ENCODE results near the gene LCT. TPM values are rescaled to one million over a fixed set of nuclear protein-coding genes. Genes with fewer than 3 reads are reported as not detected.
A peak's percentile ranks its signal among the peaks of the same experiment; 100 is the strongest.

Gene LCT
- total RNA-seq, 1 experiment from 2014 or later: 0.82 TPM

DNA sequence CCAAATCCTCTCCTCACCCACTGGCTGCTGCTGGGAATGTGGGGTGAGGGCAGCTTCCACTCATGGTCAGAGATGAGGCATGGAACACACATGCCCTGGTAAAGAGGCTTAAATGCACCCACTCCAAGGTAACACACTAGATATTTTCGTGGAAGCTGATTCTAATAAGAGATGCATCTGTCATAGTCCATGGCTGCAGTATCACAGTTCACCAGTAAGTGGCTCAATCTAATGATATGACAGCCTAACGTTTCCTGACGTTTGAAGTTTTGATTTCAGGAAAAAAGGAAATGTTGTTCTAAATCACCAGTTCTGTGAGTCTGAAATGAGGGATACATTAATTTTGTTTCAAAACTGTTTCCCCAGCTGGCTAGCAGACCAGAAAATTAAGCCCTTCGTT lies 38.2 kb downstream of the LCT start:
- peaks cover 17% of the 10 kb centered on the region for H3K9me3 ChIP-seq
- no peak overlapping the region for H3K27ac Mint-ChIP-seq (ENCODE audit: unreplicated experiment)
- DNase-seq: no peak
- no peaks in the 10 kb centered on the region for H3K36me3 ChIP-seq (ENCODE audit: control insufficient read depth, insufficient read depth, low read length)
- H3K4me1 ChIP-seq: peaks cover 4% of the 10 kb centered on the region
- no peaks in the 10 kb centered on the region for H3K27me3 Mint-ChIP-seq (ENCODE audit: insufficient read depth, unreplicated experiment)
- H3K36me3 Mint-ChIP-seq (ENCODE audit: insufficient read depth, unreplicated experiment): no peaks in the 10 kb centered on the region
- H3K4me3 ChIP-seq (ENCODE audit: low read depth, low read length): no peak overlapping the region
- no TSS peak for BruUV-seq (replicated peaks)
- no peaks in the 10 kb centered on the region for H3K4me1 Mint-ChIP-seq (ENCODE audit: low read depth, unreplicated experiment)
- H3K27me3 ChIP-seq (replicated peaks; ENCODE audit: control insufficient read depth, insufficient read depth, low read length): no peaks in the 10 kb centered on the region
- ChIA-PET POLR2A (no interaction called here), CTCF (interaction anchor here (1.4 to 2.2 kb wide), 2 partner anchors 8 to 810 kb away, joined by 4 to 14 read pairs; no protein-coding TSS in a partner anchor)
- TF ChIP-seq, protein P1, sequence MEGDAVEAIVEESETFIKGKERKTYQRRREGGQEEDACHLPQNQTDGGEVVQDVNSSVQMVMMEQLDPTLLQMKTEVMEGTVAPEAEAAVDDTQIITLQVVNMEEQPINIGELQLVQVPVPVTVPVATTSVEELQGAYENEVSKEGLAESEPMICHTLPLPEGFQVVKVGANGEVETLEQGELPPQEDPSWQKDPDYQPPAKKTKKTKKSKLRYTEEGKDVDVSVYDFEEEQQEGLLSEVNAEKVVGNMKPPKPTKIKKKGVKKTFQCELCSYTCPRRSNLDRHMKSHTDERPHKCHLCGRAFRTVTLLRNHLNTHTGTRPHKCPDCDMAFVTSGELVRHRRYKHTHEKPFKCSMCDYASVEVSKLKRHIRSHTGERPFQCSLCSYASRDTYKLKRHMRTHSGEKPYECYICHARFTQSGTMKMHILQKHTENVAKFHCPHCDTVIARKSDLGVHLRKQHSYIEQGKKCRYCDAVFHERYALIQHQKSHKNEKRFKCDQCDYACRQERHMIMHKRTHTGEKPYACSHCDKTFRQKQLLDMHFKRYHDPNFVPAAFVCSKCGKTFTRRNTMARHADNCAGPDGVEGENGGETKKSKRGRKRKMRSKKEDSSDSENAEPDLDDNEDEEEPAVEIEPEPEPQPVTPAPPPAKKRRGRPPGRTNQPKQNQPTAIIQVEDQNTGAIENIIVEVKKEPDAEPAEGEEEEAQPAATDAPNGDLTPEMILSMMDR (IDR thresholded peaks at IDR 0.05; ENCODE audit: insufficient read depth in 1 of 2, low read depth in 1 of 2, low read length in 1 of 2, severe bottlenecking in 1 of 2, unreplicated experiment in 1 of 2): peak in 1 of 2 experiments; percentile 16
- intact Hi-C loops (cut with micrococcal nuclease; ENCODE audit: unreplicated experiment): loop anchor here (10.0 kb wide), 1 partner anchor 586 kb away; no protein-coding TSS in a partner anchor
- H3K4me3 Mint-ChIP-seq (ENCODE audit: unreplicated experiment): no peak overlapping the region
- no peaks in the 10 kb centered on the region for H3K9me3 Mint-ChIP-seq (ENCODE audit: unreplicated experiment)

DNA sequence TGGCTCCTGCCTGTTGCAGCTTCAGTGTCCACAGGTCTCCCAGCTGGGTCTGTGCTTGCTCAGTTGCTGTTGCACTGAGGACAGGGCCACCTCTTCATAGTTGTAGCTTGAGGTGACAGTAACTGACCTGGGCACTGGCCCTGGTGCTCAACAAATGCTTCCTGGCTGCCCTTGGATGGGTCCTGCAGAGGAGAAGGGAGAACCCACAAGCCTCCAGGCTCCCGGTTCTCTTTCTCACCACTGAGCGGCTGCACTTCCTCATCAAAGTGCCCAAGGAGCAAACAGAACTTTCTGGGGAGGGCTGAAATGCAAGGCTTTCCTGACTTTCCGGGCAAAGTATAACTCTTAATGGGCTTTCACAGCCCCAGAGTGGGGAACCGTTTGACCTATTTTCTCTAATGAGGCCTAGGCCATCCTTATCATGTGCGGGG lies 38.7 kb downstream of the LCT start:
- no peaks in the 10 kb centered on the region for H3K27me3 ChIP-seq (replicated peaks; ENCODE audit: control insufficient read depth, insufficient read depth, low read length)
- H3K27me3 Mint-ChIP-seq (ENCODE audit: insufficient read depth, unreplicated experiment): no peaks in the 10 kb centered on the region
- intact Hi-C loops (cut with micrococcal nuclease; ENCODE audit: unreplicated experiment): loop anchor here (10.0 kb wide), 1 partner anchor 587 kb away; no protein-coding TSS in a partner anchor
- no peaks in the 10 kb centered on the region for H3K9me3 Mint-ChIP-seq (ENCODE audit: unreplicated experiment)
- DNase-seq: no peak
- no peaks in the 10 kb centered on the region for H3K4me1 Mint-ChIP-seq (ENCODE audit: low read depth, unreplicated experiment)
- ChIA-PET POLR2A (no interaction called here), CTCF (interaction anchor here (0.7 to 2.2 kb wide), 3 partner anchors 8 to 809 kb away, joined by 3 to 14 read pairs (median 4); no protein-coding TSS in a partner anchor)
- no peak overlapping the region for H3K27ac Mint-ChIP-seq (ENCODE audit: unreplicated experiment)
- H3K9me3 ChIP-seq: peaks cover 17% of the 10 kb centered on the region
- no peaks in the 10 kb centered on the region for H3K36me3 Mint-ChIP-seq (ENCODE audit: insufficient read depth, unreplicated experiment)
- BruUV-seq (replicated peaks): no TSS peak
- no peaks in the 10 kb centered on the region for H3K36me3 ChIP-seq (ENCODE audit: control insufficient read depth, insufficient read depth, low read length)
- no peak overlapping the region for H3K4me3 Mint-ChIP-seq (ENCODE audit: unreplicated experiment)
- TF ChIP-seq, protein P1 (IDR thresholded peaks at IDR 0.05; ENCODE audit: insufficient read depth in 1 of 2, low read depth in 1 of 2, low read length in 1 of 2, severe bottlenecking in 1 of 2, unreplicated experiment in 1 of 2): no peak
- no peaks in the 10 kb centered on the region for H3K4me1 ChIP-seq
- H3K4me3 ChIP-seq (ENCODE audit: low read depth, low read length): no peak overlapping the region

DNA sequence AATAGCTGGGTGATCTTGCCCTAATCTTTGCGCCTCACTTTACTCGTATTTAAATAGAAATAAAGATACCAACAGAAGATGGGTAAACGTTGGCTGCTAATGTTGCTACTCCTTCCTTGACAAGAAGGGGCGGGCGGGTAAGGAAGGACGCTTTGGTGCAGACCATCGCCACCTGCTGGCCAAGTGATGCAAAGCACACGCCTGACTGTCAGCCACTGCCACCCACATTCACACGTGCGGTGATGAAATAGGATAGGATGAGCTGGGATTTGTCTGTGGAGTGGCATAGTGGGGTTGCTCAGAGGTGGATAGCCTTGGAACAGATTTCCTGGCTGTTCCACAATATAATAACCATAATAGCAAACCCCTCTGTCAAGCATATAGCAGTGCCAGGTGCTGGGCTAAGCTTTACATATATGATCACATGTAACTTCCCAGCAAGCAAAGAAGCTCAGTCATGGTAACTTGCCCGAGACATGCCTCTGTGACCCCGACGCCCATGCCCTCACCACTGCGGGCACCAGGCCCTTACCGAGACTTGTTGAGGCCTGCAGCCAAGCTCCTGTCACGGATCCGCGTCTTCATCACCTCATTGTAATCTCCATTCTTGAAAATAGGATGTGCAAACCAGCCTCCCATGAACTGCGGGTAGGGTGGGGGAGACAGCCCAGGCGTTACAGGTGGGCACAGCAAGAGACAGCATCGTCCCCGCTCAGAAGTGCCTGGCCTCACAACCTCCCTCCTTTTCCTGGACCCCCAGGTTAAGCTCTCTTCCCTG lies 39.3 kb downstream of the LCT start:
- TF ChIP-seq, protein P1 (IDR thresholded peaks at IDR 0.05; ENCODE audit: insufficient read depth in 1 of 2, low read depth in 1 of 2, low read length in 1 of 2, severe bottlenecking in 1 of 2, unreplicated experiment in 1 of 2): peak; percentile 91 to 95
- no peaks in the 10 kb centered on the region for H3K27me3 Mint-ChIP-seq (ENCODE audit: insufficient read depth, unreplicated experiment)
- no peak overlapping the region for H3K4me3 Mint-ChIP-seq (ENCODE audit: unreplicated experiment)
- H3K9me3 ChIP-seq: peaks cover 17% of the 10 kb centered on the region
- H3K36me3 ChIP-seq (ENCODE audit: control insufficient read depth, insufficient read depth, low read length): no peaks in the 10 kb centered on the region
- H3K36me3 Mint-ChIP-seq (ENCODE audit: insufficient read depth, unreplicated experiment): no peaks in the 10 kb centered on the region
- no peak overlapping the region for H3K4me3 ChIP-seq (ENCODE audit: low read depth, low read length)
- ChIA-PET POLR2A (no interaction called here), CTCF (interaction anchor here (0.5 to 2.2 kb wide), 7 partner anchors 9 to 809 kb away, joined by 3 to 14 read pairs (median 3); no protein-coding TSS in a partner anchor)
- no peaks in the 10 kb centered on the region for H3K9me3 Mint-ChIP-seq (ENCODE audit: unreplicated experiment)
- peak; percentile 74 to 80 for DNase-seq
- no peaks in the 10 kb centered on the region for H3K27me3 ChIP-seq (replicated peaks; ENCODE audit: control insufficient read depth, insufficient read depth, low read length)
- H3K4me1 Mint-ChIP-seq (ENCODE audit: low read depth, unreplicated experiment): no peaks in the 10 kb centered on the region
- no peaks in the 10 kb centered on the region for H3K4me1 ChIP-seq
- intact Hi-C loops (cut with micrococcal nuclease; ENCODE audit: unreplicated experiment): loop anchor here (1.0 to 10.0 kb wide), 2 partner anchors 587 to 808 kb away; no protein-coding TSS in a partner anchor
- BruUV-seq (replicated peaks): no TSS peak
- peak overlapping the region; percentile 11 for H3K27ac Mint-ChIP-seq (ENCODE audit: unreplicated experiment)
